Ishikawa (cell line): ENCODE measurements around the gene IL33.

Experiments
- REST ChIP-seq: IDR thresholded peaks from 2 replicates; pipeline ENCODE4 v1.6.1; 2012; ENCODE audit warnings: low read depth, mild to moderate bottlenecking
- TAF1 ChIP-seq: IDR thresholded peaks from 2 replicates; pipeline ENCODE4 v1.6.1; 2012; ENCODE audit warnings: low read depth, mild to moderate bottlenecking
- YY1 ChIP-seq: IDR thresholded peaks from 2 replicates; pipeline ENCODE4 v1.6.1; 2012; ENCODE audit warnings: low read depth

- no peak for TF ChIP-seq TAF1
- no peak for TF ChIP-seq YY1
- no peak for TF ChIP-seq REST
Observed at GRCh38 chr9:6239048-6239461, 23.4 kb downstream of the IL33 start.
